Loucy (cell line): Measurements from ENCODE around the gene SFXN3.

Source experiments
- H2AFZ ChIP-seq: fragments of 200-600 bp; sonication (generic); 2 replicates; pipeline ENCODE4 v1.6.0; 2016; ENCODE audit warnings: antibody characterized with exemption, mild to moderate bottlenecking, low read length, moderate library complexity
- H3F3A ChIP-seq: fragments of 200-600 bp; 2 replicates; pipeline ENCODE4 v1.6.0; 2016; ENCODE audit warnings: antibody characterized with exemption, low read depth, mild to moderate bottlenecking
- H3K27me3 ChIP-seq: fragments of 200-600 bp; sonication (generic); 2 replicates; pipeline ENCODE4 v1.6.1; 2014; ENCODE audit warnings: low read length, mild to moderate bottlenecking; ENCODE audit not compliant: insufficient read depth, poor library complexity, severe bottlenecking
- H3K36me3 ChIP-seq: fragments of 200-600 bp; sonication (generic); 2 replicates; pipeline ENCODE4 v1.6.1; 2016; ENCODE audit warnings: low read length; ENCODE audit not compliant: insufficient read depth
- H3K4me1 ChIP-seq: fragments of 200-600 bp; sonication (generic); 2 replicates; pipeline ENCODE4 v1.5.1; 2014; ENCODE audit warnings: low read length, mild to moderate bottlenecking; ENCODE audit not compliant: insufficient read depth, poor library complexity, severe bottlenecking
- H3K4me2 ChIP-seq: fragments of 200-600 bp; sonication (generic); 2 replicates; pipeline ENCODE4 v1.6.0; 2014; ENCODE audit warnings: antibody characterized with exemption, low read length, low read depth, mild to moderate bottlenecking; ENCODE audit not compliant: poor library complexity, severe bottlenecking
- H3K4me3 ChIP-seq: fragments of 200-600 bp; sonication (generic); 2 replicates; pipeline ENCODE4 v1.5.1; 2014; ENCODE audit warnings: low read length, mild to moderate bottlenecking, mixed read lengths; ENCODE audit not compliant: poor library complexity, severe bottlenecking
- H3K79me2 ChIP-seq: fragments of 200-600 bp; sonication (generic); 2 replicates; pipeline ENCODE4 v1.6.1; 2014; ENCODE audit warnings: low read length; ENCODE audit not compliant: insufficient read depth
- H3K9ac ChIP-seq: fragments of 200-600 bp; sonication (generic); 2 replicates; pipeline ENCODE4 v1.6.0; 2014; ENCODE audit warnings: mild to moderate bottlenecking, low read depth, low read length, moderate library complexity; ENCODE audit not compliant: poor library complexity, severe bottlenecking
- H3K9me2 ChIP-seq: fragments of 200-600 bp; sonication (generic); replicated peaks from 2 replicates; pipeline ENCODE4 v1.6.1; 2016; ENCODE audit warnings: low read depth, low read length, mixed read lengths
- H3K9me3 ChIP-seq: fragments of 200-600 bp; sonication (generic); 2 replicates; pipeline ENCODE4 v1.6.1; 2014; ENCODE audit warnings: mild to moderate bottlenecking, antibody characterized with exemption, low read length, low read depth; ENCODE audit not compliant: insufficient read depth
- H4K20me1 ChIP-seq: fragments of 200-600 bp; sonication (generic); 2 replicates; pipeline ENCODE4 v1.6.0; 2014; ENCODE audit warnings: antibody characterized with exemption, low read length, mild to moderate bottlenecking; ENCODE audit not compliant: insufficient read depth, poor library complexity, severe bottlenecking
- EZH2phosphoT487 ChIP-seq: fragments of 200-600 bp; IDR thresholded peaks from 2 replicates; pipeline ENCODE4 v1.6.1; 2018; ENCODE audit warnings: antibody characterized with exemption, mild to moderate bottlenecking, moderate library complexity, borderline replicate concordance
- TF ChIP-seq, protein P1 (sequence below): fragments of 200-600 bp; sonication (generic); conservative IDR thresholded peaks from 2 replicates; pipeline ENCODE4 v1.5.1; 2014; ENCODE audit warnings: mild to moderate bottlenecking, antibody characterized with exemption, low read length

Gene SFXN3, protein sequence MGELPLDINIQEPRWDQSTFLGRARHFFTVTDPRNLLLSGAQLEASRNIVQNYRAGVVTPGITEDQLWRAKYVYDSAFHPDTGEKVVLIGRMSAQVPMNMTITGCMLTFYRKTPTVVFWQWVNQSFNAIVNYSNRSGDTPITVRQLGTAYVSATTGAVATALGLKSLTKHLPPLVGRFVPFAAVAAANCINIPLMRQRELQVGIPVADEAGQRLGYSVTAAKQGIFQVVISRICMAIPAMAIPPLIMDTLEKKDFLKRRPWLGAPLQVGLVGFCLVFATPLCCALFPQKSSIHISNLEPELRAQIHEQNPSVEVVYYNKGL

DNA sequence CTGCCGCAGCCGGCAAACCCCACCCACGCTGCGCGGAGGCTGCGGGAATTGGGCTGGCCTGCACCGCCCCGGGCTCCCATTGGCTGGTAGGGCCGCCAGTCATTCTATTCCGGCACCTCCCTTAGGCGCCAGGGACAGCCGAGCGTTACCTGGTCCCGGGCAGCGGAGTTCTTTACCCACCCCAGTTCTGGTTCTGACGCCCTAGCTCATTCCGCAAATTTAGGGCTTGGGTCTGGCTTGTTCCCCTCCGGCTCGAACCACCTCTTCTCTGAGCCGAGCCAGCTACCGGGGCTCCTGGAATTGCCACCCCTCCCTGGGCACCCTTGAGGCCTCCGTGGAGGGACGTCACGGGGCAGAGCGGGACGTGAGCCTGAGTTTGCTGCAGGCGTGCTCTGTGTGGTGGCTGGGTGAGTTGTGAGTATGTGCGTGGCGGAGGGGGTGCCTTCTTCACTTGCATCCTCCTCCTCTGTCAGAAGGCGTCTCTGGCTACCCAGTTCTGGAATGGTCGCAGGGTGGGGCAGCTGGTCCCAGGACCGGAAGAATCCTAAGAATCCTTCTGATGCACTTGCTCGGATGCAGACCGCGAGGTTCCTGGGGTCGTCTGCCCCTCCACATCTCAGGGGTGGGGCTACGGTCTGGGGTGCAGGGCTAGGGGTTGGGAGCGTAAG, at the start of gene SFXN3, which contains the start of gene PDZD7:
SFXN3 (plus strand) TSS at position 107 of the 668 bp plus-strand sequence. CDS start 3,461 bp downstream, outside the sequence.
PDZD7 (minus strand) TSS at position 2 of the 668 bp plus-strand sequence. CDS start 910 bp downstream, outside the sequence.
- Histone ChIP-seq H3K36me3 (no peaks in the 10 kb centered on the region; the same call in 1 of the 2 replicates), H3K9ac (peak within 1 kb of the TSS; percentile 67), H3F3A (no peaks in the 10 kb centered on the region), H3K79me2 (no peaks in the 10 kb centered on the region; the same call in 1 of the 2 replicates), H2AFZ (peak within 1 kb of the TSS; percentile 97), H3K4me3 (peak within 1 kb of the TSS; percentile 77), H3K9me2 (no peaks in the 10 kb centered on the region), H3K4me2 (peak within 1 kb of the TSS; percentile 97), H3K27me3 (no peaks in the 10 kb centered on the region), H3K9me3 (no peaks in the 10 kb centered on the region), H3K4me1 (peaks cover 29% of the 10 kb centered on the region), H4K20me1 (no peaks in the 10 kb centered on the region)
- TF ChIP-seq EZH2phosphoT487: no peak
- TF ChIP-seq, protein P1, sequence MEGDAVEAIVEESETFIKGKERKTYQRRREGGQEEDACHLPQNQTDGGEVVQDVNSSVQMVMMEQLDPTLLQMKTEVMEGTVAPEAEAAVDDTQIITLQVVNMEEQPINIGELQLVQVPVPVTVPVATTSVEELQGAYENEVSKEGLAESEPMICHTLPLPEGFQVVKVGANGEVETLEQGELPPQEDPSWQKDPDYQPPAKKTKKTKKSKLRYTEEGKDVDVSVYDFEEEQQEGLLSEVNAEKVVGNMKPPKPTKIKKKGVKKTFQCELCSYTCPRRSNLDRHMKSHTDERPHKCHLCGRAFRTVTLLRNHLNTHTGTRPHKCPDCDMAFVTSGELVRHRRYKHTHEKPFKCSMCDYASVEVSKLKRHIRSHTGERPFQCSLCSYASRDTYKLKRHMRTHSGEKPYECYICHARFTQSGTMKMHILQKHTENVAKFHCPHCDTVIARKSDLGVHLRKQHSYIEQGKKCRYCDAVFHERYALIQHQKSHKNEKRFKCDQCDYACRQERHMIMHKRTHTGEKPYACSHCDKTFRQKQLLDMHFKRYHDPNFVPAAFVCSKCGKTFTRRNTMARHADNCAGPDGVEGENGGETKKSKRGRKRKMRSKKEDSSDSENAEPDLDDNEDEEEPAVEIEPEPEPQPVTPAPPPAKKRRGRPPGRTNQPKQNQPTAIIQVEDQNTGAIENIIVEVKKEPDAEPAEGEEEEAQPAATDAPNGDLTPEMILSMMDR: no peak

DNA sequence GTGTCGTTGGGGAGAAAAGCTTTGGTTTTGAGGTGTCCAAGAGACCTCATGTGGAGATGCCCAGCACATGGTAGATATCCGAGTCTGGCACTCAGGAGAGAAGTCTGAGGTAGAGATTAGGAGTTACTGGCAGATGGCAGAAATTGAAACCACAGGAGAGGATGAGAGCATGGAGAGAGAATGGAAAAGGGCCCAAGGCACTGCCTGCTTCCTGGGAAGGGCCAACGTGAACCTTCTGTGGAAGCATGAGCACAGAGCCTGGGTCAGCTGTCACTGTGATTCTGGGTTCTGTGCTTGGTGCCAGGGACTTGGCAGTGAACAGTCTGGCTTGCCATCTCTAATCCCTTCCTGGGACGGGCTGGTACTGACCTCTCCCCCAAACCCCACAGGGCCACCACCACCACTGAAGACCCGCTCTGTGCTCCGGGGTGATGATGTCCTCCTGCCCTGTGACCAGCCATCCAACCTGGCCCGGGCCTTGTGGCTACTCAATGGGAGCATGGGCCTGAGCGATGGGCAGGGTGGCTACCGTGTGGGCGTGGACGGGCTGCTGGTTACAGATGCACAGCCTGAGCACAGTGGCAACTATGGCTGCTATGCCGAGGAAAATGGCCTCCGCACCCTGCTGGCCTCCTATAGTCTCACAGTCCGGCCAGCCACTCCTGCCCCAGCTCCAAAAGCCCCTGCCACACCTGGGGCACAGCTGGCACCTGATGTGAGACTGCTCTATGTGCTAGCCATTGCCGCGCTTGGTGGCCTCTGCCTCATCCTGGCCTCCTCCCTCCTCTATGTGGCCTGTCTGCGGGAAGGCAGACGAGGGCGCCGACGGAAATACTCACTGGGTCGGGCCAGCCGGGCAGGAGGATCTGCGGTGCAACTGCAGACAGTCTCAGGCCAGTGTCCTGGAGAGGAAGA, 47.9 kb upstream of the SFXN3 start:
- TF ChIP-seq EZH2phosphoT487: no peak
- TF ChIP-seq, protein P1: no peak
- H3K4me1 ChIP-seq: peaks cover 17% of the 10 kb centered on the region
- no peaks in the 10 kb centered on the region for H3K9me3 ChIP-seq
- H3K9ac ChIP-seq: no peak overlapping the region
- H3K27me3 ChIP-seq: no peaks in the 10 kb centered on the region
- no peaks in the 10 kb centered on the region for H3K36me3 ChIP-seq
- H3K79me2 ChIP-seq: peaks cover 29% of the 10 kb centered on the region
- no peak overlapping the region for H3K4me3 ChIP-seq
- no peak overlapping the region for H2AFZ ChIP-seq
- no peak overlapping the region for H3K4me2 ChIP-seq
- no peaks in the 10 kb centered on the region for H3K9me2 ChIP-seq
- peaks cover 15% of the 10 kb centered on the region for H4K20me1 ChIP-seq
- no peaks in the 10 kb centered on the region for H3F3A ChIP-seq

DNA sequence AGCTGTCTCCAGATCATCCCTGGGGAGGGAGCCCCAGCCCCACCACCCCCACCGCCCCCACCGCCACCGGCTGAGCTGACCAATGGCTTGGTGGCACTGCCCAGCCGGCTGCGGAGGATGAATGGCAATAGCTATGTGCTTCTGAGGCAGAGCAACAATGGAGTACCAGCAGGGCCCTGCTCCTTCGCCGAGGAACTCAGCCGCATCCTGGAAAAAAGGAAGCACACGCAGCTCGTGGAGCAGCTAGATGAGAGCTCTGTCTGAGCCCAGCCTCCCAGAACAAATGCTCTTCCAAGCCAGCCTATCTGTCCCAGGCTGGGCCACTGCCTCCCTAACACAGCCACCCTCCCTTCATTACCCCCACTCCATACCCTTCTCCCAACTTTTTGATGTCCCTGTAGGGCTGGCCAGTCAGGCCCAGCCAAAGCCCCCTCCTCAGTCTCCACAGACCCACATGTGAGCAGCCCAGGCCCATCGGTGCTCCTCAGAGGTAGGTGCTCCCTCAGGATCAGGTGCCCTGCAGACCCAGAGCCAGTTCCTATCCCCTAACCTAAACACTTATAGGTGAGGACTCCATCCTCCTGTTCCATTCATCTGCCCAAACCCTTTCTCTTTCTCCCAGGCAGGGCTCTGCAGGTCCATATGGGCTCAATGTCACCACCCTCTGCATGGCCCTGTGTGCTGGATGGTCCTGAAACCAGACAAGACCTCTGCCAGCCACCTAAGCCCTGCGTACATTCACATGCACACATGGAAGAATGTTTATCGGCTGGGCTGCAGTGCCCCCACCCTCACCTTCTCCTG, 47.0 kb upstream of the SFXN3 start:
- TF ChIP-seq, protein P1: no peak
- H3K79me2 ChIP-seq: peaks cover 38% of the 10 kb centered on the region
- no peak overlapping the region for H3K4me2 ChIP-seq
- H3K9me2 ChIP-seq: no peaks in the 10 kb centered on the region
- H3K9me3 ChIP-seq: no peaks in the 10 kb centered on the region
- H3K4me1 ChIP-seq: peaks cover 26% of the 10 kb centered on the region
- H3F3A ChIP-seq: no peaks in the 10 kb centered on the region
- H3K27me3 ChIP-seq: no peaks in the 10 kb centered on the region
- peaks cover 23% of the 10 kb centered on the region for H4K20me1 ChIP-seq
- H3K9ac ChIP-seq: no peak overlapping the region
- no peaks in the 10 kb centered on the region for H3K36me3 ChIP-seq
- no peak overlapping the region for H2AFZ ChIP-seq
- H3K4me3 ChIP-seq: no peak overlapping the region
